Kidney glomerular epithelial cell (primary cell): ENCODE results near the gene TGM1.
"Not testable (repeated sequence)": the region's sequence is repeated elsewhere in the genome, so short reads cannot be mapped to it uniquely, and the experiment has no call there.

Source experiments
- DNase-seq: peaks from one replicate; lab custom pipeline; 2025; lab: John Stamatoyannopoulos, UW

TGM1 gene

DNA sequence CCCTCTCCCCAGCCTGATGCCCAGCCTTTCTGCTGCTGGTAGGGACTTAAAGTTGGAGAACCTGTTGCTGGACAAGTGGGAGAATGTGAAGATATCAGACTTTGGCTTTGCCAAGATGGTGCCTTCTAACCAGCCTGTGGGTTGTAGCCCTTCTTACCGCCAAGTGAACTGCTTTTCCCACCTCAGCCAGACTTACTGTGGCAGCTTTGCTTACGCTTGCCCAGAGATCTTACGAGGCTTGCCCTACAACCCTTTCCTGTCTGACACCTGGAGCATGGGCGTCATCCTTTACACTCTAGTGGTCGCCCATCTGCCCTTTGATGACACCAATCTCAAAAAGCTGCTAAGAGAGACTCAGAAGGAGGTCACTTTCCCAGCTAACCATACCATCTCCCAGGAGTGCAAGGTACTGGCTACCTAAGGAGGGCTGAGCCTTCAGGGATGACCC, 55.8 kb downstream of the TGM1 start:
- no peak for DNase-seq

DNA sequence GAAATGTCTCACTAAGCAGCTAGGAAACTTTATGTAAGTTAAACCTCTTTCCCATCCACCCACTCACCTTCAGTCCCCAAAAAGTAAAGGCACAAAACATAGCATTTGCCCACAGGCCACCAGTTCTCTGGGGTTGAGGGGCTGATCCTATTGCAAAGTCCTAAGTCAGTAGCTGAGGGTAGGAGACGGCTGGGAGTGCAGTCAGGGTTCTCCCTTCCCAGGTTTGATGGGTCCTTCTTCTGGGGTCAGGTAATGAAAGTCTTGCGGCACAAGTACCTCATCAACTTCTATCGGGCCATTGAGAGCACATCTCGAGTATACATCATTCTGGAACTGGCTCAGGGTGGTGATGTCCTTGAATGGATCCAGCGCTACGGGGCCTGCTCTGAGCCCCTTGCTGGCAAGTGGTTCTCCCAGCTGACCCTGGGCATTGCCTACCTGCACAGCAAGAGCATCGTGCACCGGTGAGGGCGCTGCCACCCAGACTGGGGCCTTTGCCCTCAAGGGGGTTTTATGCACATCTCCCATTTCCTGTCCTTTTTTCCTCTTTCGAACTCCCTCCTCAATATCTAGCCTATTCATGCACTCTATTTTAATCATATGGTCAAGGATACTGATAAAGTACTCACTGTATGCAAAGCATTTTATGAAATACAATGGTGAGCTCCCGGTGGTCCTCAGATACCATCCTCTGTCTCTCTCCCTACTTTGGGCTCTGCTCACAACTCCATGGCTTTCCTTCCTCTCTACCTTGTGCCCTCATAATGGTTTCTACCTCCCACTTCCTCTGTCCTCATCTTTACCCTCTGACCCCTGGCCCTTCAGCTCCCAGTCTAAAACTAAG, 56.5 kb downstream of the TGM1 start:
- DNase-seq = no peak

DNA sequence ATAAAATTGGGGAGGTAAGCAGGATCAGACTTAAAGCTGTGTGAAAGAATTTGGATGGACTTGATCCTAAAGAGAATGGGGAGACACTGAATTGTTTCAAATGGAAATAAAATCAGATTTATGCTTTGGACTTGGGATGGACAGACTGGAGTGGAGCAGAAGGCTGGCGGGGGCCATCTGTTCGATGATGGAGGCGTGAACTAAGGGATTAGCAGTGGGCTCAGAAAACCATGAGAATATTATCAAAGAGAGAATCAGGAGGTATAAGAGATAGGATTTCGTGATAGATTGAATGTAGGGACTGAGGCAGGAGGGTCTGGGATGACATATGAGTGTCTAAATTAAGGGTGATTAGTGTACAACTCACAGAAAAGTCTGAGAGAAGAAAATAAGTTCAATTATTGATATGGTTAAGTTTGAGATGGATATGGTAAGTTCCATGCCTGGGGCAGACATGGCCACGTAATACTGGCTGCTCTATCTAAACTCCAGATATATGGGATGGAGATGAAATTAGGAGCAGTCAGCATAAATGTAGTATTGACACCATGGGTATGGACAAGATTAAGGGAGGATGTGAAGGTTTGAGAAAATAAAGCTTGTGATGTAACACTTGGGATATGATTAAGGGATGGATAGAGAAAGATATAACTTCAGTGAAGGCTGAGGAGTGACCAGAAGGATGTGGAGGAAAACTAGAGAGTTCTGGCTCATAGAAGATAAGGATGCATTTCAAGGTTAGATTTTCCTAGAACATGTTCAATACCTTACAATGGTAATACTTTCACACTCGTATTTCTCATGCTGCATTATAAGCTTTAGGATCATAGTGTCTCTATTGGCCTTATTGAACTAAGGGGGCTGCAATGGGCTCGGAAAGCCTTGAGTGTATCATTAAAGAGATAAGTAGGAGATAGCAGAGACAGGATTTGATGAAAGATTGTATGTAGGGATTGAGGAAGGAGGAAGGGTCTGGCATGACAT, 58.5 kb downstream of the TGM1 start:
- no peak for DNase-seq

DNA sequence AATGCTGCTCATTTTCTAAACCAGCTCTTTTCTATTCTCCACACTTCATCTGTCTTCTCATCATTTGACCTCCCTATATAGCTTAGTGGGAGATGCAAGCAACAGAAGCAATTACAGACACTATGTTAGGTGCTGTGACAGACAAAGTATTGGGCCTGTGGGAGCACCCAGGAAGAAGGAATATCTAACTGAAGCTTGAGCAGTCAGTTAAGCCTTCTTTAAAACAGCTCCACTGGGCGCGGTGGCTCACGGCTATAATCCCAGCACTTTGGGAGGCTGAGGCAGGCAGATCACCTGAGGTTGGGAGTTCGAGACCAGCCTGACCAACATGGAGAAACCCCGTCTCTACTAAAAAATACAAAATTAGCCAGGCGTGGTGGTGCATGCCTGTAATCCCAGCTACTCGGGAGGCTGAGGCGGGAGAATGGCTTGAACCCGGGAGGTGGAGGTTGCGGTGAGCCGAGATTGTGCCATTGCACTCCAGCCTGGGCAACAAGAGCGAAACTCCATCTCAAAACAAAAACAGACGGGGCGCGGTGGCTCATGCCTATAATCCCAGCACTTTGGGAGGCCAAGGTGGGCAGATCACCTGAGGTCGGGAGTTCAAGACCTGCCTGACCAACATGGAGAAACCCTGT, 59.6 kb downstream of the TGM1 start:
- DNase-seq = not testable (repeated sequence)

DNA sequence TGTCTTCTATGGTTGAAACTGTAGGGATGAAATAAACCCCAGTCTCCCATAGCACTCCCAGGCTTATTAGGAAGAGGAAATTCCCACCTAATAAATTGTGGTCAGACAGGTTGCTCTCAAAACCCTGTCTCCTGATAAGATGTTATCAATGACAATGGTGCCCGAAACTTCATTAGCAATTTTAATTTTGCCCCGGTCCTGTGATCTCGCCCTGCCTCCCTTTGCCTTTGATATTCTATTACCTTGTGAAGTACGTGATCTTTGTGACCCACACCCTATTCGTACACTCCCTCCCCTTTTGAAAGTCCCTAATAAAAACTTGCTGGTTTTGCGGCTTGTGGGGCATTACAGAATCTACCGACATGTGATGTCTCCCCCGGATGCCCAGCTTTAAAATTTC, 60.4 kb downstream of the TGM1 start:
- not testable (repeated sequence) for DNase-seq
